A549 (cell line): ENCODE measurements around the gene SYT3. TPM values are rescaled to one million over a fixed set of nuclear protein-coding genes. Genes with fewer than 3 reads are reported as not detected.

Source experiments
- ATAC-seq, 2 experiments: fragments of 200-7000 bp in 1 of 2; fragments of >200 bp in 1 of 2; cut with Nextera tagmentation in 1 of 2; cut with Tn5 transposase in 1 of 2; 3 replicates each; pipeline versions ENCODE4 v1.8.0 to v1.9.1; 2018 to 2020; ENCODE audit warnings: mild to moderate bottlenecking in 1 of 2, moderate library complexity in 1 of 2
- CTCF ChIA-PET: fragments of 300-600 bp; sonication (Branson Sonifier 250); formaldehyde crosslinking; extraction: SDS; loops from one replicate; lab custom pipeline; 2021; ENCODE audit warnings: antibody characterized with exemption, inconsistent platforms; lab: Yijun Ruan, JAX
- POLR2A ChIA-PET: fragments of 350-600 bp; formaldehyde crosslinking; extraction: SDS; loops from one replicate; lab custom pipeline; 2021; ENCODE audit warnings: antibody characterized with exemption, inconsistent platforms; lab: Yijun Ruan, JAX
- DNase-seq, 2 experiments: peaks; one replicate each; pipeline versions ENCODE4 v3.0.0 to v3.0.0-alpha.2; 2011 to 2016; ENCODE audit warnings: low read depth in 1 of 2, low spot score in 1 of 2
- FAIRE-seq: peaks from 2 replicates; lab custom pipeline; 2011; peaks lifted over from hg19 to GRCh38; lab: Jason Lieb, UNC
- H3K27ac ChIP-seq, 2 experiments: fragments of >200 bp; sonication (Bioruptor Twin); formaldehyde crosslinking; 3 replicates each; pipeline ENCODE4 v1.5.1; 2016 to 2017
- H3K4me1 ChIP-seq: fragments of >200 bp; sonication (Bioruptor Twin); formaldehyde crosslinking; 3 replicates; pipeline ENCODE4 v1.6.1; 2016
- H3K4me2 ChIP-seq: fragments of >200 bp; sonication (Bioruptor Twin); formaldehyde crosslinking; 3 replicates; pipeline ENCODE4 v1.6.1; 2016
- H3K4me3 ChIP-seq: fragments of >200 bp; sonication (Bioruptor Twin); formaldehyde crosslinking; 3 replicates; pipeline ENCODE4 v1.5.1; 2016
- H3K9me3 ChIP-seq: fragments of >200 bp; sonication (Bioruptor Twin); formaldehyde crosslinking; 3 replicates; pipeline ENCODE4 v1.6.1; 2016
- CBX8 ChIP-seq: fragments of 200-600 bp; sonication (generic); IDR thresholded peaks from 2 replicates; pipeline ENCODE4 v1.6.1; 2016
- CHD4 ChIP-seq: fragments of 200-600 bp; sonication (generic); IDR thresholded peaks from 2 replicates; pipeline ENCODE4 v1.6.1; 2016; ENCODE audit warnings: antibody characterized with exemption, mild to moderate bottlenecking, borderline replicate concordance
- EHF ChIP-seq: fragments of 250-450 bp; sonication (Bioruptor Pico); IDR thresholded peaks from 2 replicates; pipeline ENCODE4 v1.5.0; 2020; ENCODE audit warnings: mild to moderate bottlenecking
- EP300 ChIP-seq, 2 experiments: fragments of >200 bp; sonication (Bioruptor Twin); formaldehyde crosslinking; IDR thresholded peaks; 2 replicates in 1 of 2; 3 replicates in 1 of 2; pipeline ENCODE4 v1.6.1; 2016 to 2017
- FOSL2 ChIP-seq, 2 experiments: fragments of 450-650 bp in 1 of 2; fragments of >200 bp in 1 of 2; sonication (Bioruptor Twin) in 1 of 2; formaldehyde crosslinking; IDR thresholded peaks; 2 replicates each; pipeline versions ENCODE4 v1.5.0 to v1.6.1; 2016 to 2020; ENCODE audit warnings: mild to moderate bottlenecking in 1 of 2, moderate library complexity in 1 of 2
- HDAC2 ChIP-seq: fragments of 200-600 bp; sonication (generic); IDR thresholded peaks from 2 replicates; pipeline ENCODE4 v1.6.1; 2016
- HEYL ChIP-seq: fragments of 250-450 bp; sonication (Bioruptor Pico); IDR thresholded peaks from 2 replicates; pipeline ENCODE4 v1.8.0; 2021; ENCODE audit warnings: mild to moderate bottlenecking, moderate library complexity
- HOXB13 ChIP-seq: fragments of 250-450 bp; sonication (Bioruptor Pico); IDR thresholded peaks from 2 replicates; pipeline ENCODE4 v1.5.0; 2020; ENCODE audit warnings: low read depth, mild to moderate bottlenecking, moderate library complexity
- HOXB5 ChIP-seq: fragments of 250-450 bp; sonication (Bioruptor Pico); IDR thresholded peaks from 2 replicates; pipeline ENCODE4 v1.5.0; 2020; ENCODE audit warnings: mild to moderate bottlenecking, moderate library complexity
- JUNB ChIP-seq: fragments of >200 bp; sonication (Bioruptor Twin); formaldehyde crosslinking; IDR thresholded peaks from 2 replicates; pipeline ENCODE4 v1.6.1; 2016
- KDM1A ChIP-seq: fragments of 200-600 bp; sonication (generic); IDR thresholded peaks from 2 replicates; pipeline ENCODE4 v1.6.1; 2016; ENCODE audit warnings: low read depth, mild to moderate bottlenecking
- TFCP2L1 ChIP-seq: fragments of 250-450 bp; sonication (Bioruptor Pico); IDR thresholded peaks from 2 replicates; pipeline ENCODE4 v1.5.0; 2021; ENCODE audit warnings: mild to moderate bottlenecking
- TP53 ChIP-seq: fragments of 250-450 bp; sonication (Bioruptor Pico); IDR thresholded peaks from 2 replicates; pipeline ENCODE4 v1.5.0; 2021; ENCODE audit warnings: mild to moderate bottlenecking, moderate library complexity
- ZC3H11A ChIP-seq: fragments of 450-650 bp; IDR thresholded peaks from 2 replicates; pipeline ENCODE4 v1.6.1; 2014; ENCODE audit warnings: antibody characterized with exemption, mild to moderate bottlenecking
- ZSCAN20 ChIP-seq: fragments of 250-450 bp; sonication (Bioruptor Pico); IDR thresholded peaks from 2 replicates; pipeline ENCODE4 v1.8.0; 2022; ENCODE audit warnings: mild to moderate bottlenecking, moderate library complexity
- WGBS: methylation state at CpG from one replicate; pipeline ENCODE4 v1.1.6; 2017; ENCODE audit errors: missing lambda C conversion rate; 5-methylcytosine and 5-hydroxymethylcytosine counted together
- polyA plus RNA-seq, 4 experiments: library from polyadenylated mRNA; depleted of rRNA in 3 of 4; stranded (reverse); fragments of >200 nt; fragmentation: RNase III in 1 of 4; extraction: RNeasy Plus Mini Kit Qiagen cat#74134 plus additional on column Dnase treatment in 1 of 4; gene quantifications; 2 replicates in 3 of 4; 3 replicates in 1 of 4; pipeline ENCODE4 v1.2.3, GENCODE V29; 2011 to 2017
- TF ChIP-seq, protein P1 (sequence below): IDR thresholded peaks from 2 replicates; pipeline ENCODE4 v1.6.1; 2012
- TF ChIP-seq, protein P2 (sequence below): fragments of >200 bp; sonication (Bioruptor Twin); formaldehyde crosslinking; IDR thresholded peaks from 3 replicates; pipeline ENCODE4 v1.6.1; 2016
- TF ChIP-seq, protein P3 (sequence below): fragments of 450-650 bp; IDR thresholded peaks from 2 replicates; pipeline ENCODE4 v1.6.1; 2014; ENCODE audit warnings: antibody characterized with exemption
- TF ChIP-seq, protein P4 (sequence below): fragments of >200 bp; sonication (Bioruptor Twin); formaldehyde crosslinking; IDR thresholded peaks from 3 replicates; pipeline ENCODE4 v1.5.1; 2016

The SYT3 gene
- polyA plus RNA-seq, 2 of the 4 experiments (the other 2 are of a cell fraction): 0.25 to 1.1 TPM

DNA sequence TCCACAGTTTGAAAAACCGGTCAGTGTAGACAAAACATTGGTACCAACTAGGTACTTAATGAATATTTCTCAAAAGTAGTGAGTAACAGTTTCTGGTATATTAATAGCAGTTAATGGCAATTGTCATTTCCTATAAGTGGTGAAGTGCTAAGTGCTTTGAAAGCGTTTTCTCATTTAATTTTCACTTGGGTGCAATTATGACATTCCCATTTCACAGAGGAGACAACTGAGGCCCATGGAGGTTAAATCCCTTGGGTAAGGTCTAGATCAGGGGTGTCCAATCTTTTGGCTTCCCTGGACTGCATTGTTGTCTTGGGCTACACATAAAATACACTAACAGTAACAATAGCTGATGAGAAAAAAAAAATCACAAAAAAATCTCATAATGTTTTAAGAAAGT, 687 bp upstream of the SYT3 start:
- H3K27ac ChIP-seq: no peak overlapping the region
- POLR2A ChIA-PET: no interaction called here
- H3K4me3 ChIP-seq: no peak overlapping the region
- ATAC-seq (no peak), FAIRE-seq (no peak), DNase-seq (no peak)
- peak overlapping the region; percentile 99; the same call in 2 of the 3 replicates for H3K4me2 ChIP-seq
- CTCF ChIA-PET: no interaction called here
- 54% methylated on average over 2 of the region's 2 CpGs for WGBS
- peaks cover 4% of the 10 kb centered on the region; the same call in 1 of the 3 replicates for H3K4me1 ChIP-seq
- peaks cover 8% of the 10 kb centered on the region; the same call in 2 of the 3 replicates for H3K9me3 ChIP-seq
- TF ChIP-seq, protein P1, sequence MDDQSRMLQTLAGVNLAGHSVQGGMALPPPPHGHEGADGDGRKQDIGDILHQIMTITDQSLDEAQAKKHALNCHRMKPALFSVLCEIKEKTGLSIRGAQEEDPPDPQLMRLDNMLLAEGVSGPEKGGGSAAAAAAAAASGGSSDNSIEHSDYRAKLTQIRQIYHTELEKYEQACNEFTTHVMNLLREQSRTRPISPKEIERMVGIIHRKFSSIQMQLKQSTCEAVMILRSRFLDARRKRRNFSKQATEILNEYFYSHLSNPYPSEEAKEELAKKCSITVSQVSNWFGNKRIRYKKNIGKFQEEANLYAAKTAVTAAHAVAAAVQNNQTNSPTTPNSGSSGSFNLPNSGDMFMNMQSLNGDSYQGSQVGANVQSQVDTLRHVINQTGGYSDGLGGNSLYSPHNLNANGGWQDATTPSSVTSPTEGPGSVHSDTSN: no peak
- TF ChIP-seq TP53 (CRISPR knock-in tag) (no peak), HDAC2 (peak; percentile 76; the same call in 1 of the 2 replicates), ZSCAN20 (CRISPR knock-in tag) (no peak), KDM1A (peak; percentile 94)

DNA sequence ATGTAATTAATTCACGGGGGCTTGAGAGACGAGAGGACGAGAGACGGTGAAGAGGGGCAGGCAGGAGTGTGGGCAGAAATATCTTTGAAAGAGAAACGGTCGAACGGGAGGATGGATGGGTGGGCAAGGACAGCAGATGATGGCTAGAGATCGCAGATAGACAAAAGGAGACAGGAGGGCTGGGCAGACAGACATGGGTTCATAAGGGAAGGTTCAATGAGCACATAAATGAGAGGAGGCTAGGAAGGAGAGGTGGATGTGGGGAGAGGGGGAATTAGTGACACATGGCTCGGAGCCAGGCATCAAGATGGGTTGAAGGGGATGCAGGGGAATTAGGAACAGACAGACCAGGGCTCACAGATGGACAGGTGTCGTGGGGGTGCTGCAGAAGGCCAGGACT, 1.1 kb downstream of the SYT3 start:
- ChIA-PET POLR2A (interaction anchor here (0.7 kb wide), 1 partner anchor 20 kb away, joined by 4 read pairs; no protein-coding TSS in a partner anchor), CTCF (interaction anchor here (0.6 to 1.3 kb wide), 3 partner anchors 31 to 354 kb away, joined by 3 to 4 read pairs (median 4); no protein-coding TSS in a partner anchor)
- 12% methylated on average over 10 of the region's 10 CpGs for whole genome bisulfite sequencing
- DNase-seq (no peak), FAIRE-seq (no peak), ATAC-seq (peak; percentile 5 to 24; a peak in 5 of 6 replicates)
- H3K27ac ChIP-seq: no peak overlapping the region
- peaks cover 4% of the 10 kb centered on the region; the same call in 1 of the 3 replicates for H3K4me1 ChIP-seq
- peak overlapping the region; percentile 99 for H3K4me2 ChIP-seq
- H3K4me3 ChIP-seq: peak overlapping the region; percentile 74; the same call in 1 of the 3 replicates
- peaks cover 25% of the 10 kb centered on the region for H3K9me3 ChIP-seq
- TF ChIP-seq HEYL (CRISPR knock-in tag) (no peak), EP300 (IDR thresholded peaks at IDR 0.05) (no peak), TFCP2L1 (no peak), FOSL2 (IDR thresholded peaks at IDR 0.05) (no peak), FOSL2 (CRISPR knock-in tag; IDR thresholded peaks at IDR 0.05) (no peak), JUNB (no peak), EHF (no peak), CHD4 (no peak), HOXB13 (CRISPR knock-in tag) (no peak), HOXB5 (CRISPR knock-in tag) (no peak), CBX8 (no peak), ZC3H11A (no peak)
- TF ChIP-seq, protein P2, sequence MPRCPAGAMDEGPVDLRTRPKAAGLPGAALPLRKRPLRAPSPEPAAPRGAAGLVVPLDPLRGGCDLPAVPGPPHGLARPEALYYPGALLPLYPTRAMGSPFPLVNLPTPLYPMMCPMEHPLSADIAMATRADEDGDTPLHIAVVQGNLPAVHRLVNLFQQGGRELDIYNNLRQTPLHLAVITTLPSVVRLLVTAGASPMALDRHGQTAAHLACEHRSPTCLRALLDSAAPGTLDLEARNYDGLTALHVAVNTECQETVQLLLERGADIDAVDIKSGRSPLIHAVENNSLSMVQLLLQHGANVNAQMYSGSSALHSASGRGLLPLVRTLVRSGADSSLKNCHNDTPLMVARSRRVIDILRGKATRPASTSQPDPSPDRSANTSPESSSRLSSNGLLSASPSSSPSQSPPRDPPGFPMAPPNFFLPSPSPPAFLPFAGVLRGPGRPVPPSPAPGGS: no peak
- TF ChIP-seq, protein P3, sequence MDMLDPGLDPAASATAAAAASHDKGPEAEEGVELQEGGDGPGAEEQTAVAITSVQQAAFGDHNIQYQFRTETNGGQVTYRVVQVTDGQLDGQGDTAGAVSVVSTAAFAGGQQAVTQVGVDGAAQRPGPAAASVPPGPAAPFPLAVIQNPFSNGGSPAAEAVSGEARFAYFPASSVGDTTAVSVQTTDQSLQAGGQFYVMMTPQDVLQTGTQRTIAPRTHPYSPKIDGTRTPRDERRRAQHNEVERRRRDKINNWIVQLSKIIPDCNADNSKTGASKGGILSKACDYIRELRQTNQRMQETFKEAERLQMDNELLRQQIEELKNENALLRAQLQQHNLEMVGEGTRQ: no peak
- TF ChIP-seq, protein P4, sequence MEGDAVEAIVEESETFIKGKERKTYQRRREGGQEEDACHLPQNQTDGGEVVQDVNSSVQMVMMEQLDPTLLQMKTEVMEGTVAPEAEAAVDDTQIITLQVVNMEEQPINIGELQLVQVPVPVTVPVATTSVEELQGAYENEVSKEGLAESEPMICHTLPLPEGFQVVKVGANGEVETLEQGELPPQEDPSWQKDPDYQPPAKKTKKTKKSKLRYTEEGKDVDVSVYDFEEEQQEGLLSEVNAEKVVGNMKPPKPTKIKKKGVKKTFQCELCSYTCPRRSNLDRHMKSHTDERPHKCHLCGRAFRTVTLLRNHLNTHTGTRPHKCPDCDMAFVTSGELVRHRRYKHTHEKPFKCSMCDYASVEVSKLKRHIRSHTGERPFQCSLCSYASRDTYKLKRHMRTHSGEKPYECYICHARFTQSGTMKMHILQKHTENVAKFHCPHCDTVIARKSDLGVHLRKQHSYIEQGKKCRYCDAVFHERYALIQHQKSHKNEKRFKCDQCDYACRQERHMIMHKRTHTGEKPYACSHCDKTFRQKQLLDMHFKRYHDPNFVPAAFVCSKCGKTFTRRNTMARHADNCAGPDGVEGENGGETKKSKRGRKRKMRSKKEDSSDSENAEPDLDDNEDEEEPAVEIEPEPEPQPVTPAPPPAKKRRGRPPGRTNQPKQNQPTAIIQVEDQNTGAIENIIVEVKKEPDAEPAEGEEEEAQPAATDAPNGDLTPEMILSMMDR: no peak
